Right atrium auricular region (tissue), 2 donors: ENCODE measurements around the gene CMC4. TPM values are rescaled to one million over a fixed set of nuclear protein-coding genes. Genes with fewer than 3 reads are reported as not detected.

Source experiments
- DNase-seq: peaks from one replicate; pipeline ENCODE4 v3.0.0-alpha.2; 2019; ENCODE audit warnings: low spot score
- H3K27ac ChIP-seq, 2 donors: fragments of 200-600 bp; sonication (generic); 1 replicate in 1 of 2; 2 replicates in 1 of 2; pipeline ENCODE4 v1.5.1; 2016 to 2019
- H3K27me3 ChIP-seq, 2 donors: fragments of 200-600 bp; sonication (generic); one replicate each; pipeline versions ENCODE4 v1.5.1 to v1.6.0; 2017 to 2019
- H3K36me3 ChIP-seq: fragments of 200-600 bp; sonication (generic); one replicate; pipeline ENCODE4 v1.5.1; 2016
- H3K4me1 ChIP-seq, 2 donors: fragments of 200-600 bp; sonication (generic); one replicate each; pipeline versions ENCODE4 v1.5.1 to v1.6.0; 2017 to 2019
- H3K4me3 ChIP-seq, 2 donors: fragments of 200-600 bp; sonication (generic); 1 replicate in 1 of 2; 2 replicates in 1 of 2; pipeline ENCODE4 v1.5.1; 2017 to 2019; ENCODE audit warnings: mild to moderate bottlenecking in 1 of 2, moderate library complexity in 1 of 2
- H3K9me3 ChIP-seq, 2 donors: fragments of 200-600 bp; sonication (generic); one replicate each; pipeline ENCODE4 v1.5.1; 2019
- CTCF ChIP-seq, 2 donors: fragments of 200-600 bp; sonication (generic); IDR thresholded peaks; one replicate each; pipeline ENCODE4 v1.5.1; 2019; ENCODE audit warnings: antibody characterized with exemption in 2 of 2
- total RNA-seq, 2 donors: library from RNA; depleted of rRNA; stranded (reverse); fragments of >200 nt; gene quantifications; one replicate each; pipeline ENCODE4 v1.1.0, GENCODE V29; 2016

The CMC4 gene
- total RNA-seq, 2 donors from 2014 or later, result 39.9 to 58.3 TPM

GRCh38 chrX:155026420-155026726, 44.6 kb downstream of the CMC4 start:
- no peaks in the 10 kb centered on the region for H3K36me3 ChIP-seq

GRCh38 chrX:155023907-155024833, 46.8 kb downstream of the CMC4 start:
- Histone ChIP-seq H3K27ac (no peak overlapping the region), H3K27me3 (no peaks in the 10 kb centered on the region), H3K9me3 (no peaks in the 10 kb centered on the region), H3K4me1 (peaks cover 0 to 5% of the 10 kb centered on the region in 2 donors), H3K4me3 (no peak overlapping the region), H3K36me3 (no peaks in the 10 kb centered on the region)
- TF ChIP-seq CTCF (IDR thresholded peaks at IDR 0.05), result no peak
- DNase-seq, result no peak

More at GRCh38 chrX:155026420-155026726, 44.6 kb downstream of the CMC4 start:
- Histone ChIP-seq H3K4me1 (peaks cover 0 to 5% of the 10 kb centered on the region in 2 donors), H3K27ac (peak overlapping the region; percentile 94 to 96), H3K9me3 (no peaks in the 10 kb centered on the region), H3K27me3 (no peaks in the 10 kb centered on the region), H3K4me3 (peak overlapping the region; percentile 50 to 56)
- no peak for TF ChIP-seq CTCF (IDR thresholded peaks at IDR 0.05)
- DNase-seq, result no peak

- no peak for TF ChIP-seq CTCF (IDR thresholded peaks at IDR 0.05)
- peak within 1 kb of the TSS in 1 of 2 donors; percentile 35 for H3K27ac ChIP-seq
These were observed 48.4 kb downstream of the CMC4 start, which contains the start of gene F8 for GRCh38 chrX:155022585-155022984. TSS of gene F8 (minus strand) at chrX:155022723. CDS start at chrX:155022552, 171 bp downstream.

GRCh38 chrX:155020591-155020990, 50.3 kb downstream of the CMC4 start:
- no peak for DNase-seq
- peak overlapping the region; percentile 0 to 18 for H3K4me3 ChIP-seq

More at GRCh38 chrX:155022585-155022984, 48.4 kb downstream of the CMC4 start, which contains the start of gene F8:
- Histone ChIP-seq H3K27me3 (no peaks in the 10 kb centered on the region), H3K4me1 (no peaks in the 10 kb centered on the region), H3K9me3 (no peaks in the 10 kb centered on the region), H3K36me3 (no peaks in the 10 kb centered on the region), H3K4me3 (peak within 1 kb of the TSS; percentile 16 to 27)
- no peak for DNase-seq

More at GRCh38 chrX:155020591-155020990, 50.3 kb downstream of the CMC4 start:
- TF ChIP-seq CTCF (IDR thresholded peaks at IDR 0.05), result no peak
- no peaks in the 10 kb centered on the region for H3K36me3 ChIP-seq
- no peaks in the 10 kb centered on the region for H3K4me1 ChIP-seq
- H3K9me3 ChIP-seq, result no peaks in the 10 kb centered on the region
- peak overlapping the region in 1 of 2 donors; percentile 26 for H3K27ac ChIP-seq
- no peaks in the 10 kb centered on the region for H3K27me3 ChIP-seq

Other genes with a start within 250 kb of the CMC4 start
- not detected for gene SMIM9, start 236.5 kb downstream of the CMC4 start, total RNA-seq
- 10 to 100 TPM in 1 of 2 donors, 1 to 10 TPM in 1; 8.4 to 12.2 TPM for gene F8A1, start 184.8 kb downstream of the CMC4 start, total RNA-seq
- gene F8, start 48.4 kb downstream of the CMC4 start, total RNA-seq, result 10 to 100 TPM; 41.2 to 42.9 TPM
- gene FUNDC2, start 44.3 kb downstream of the CMC4 start, total RNA-seq, result 100 to 1,000 TPM; 146 to 178 TPM
- gene MTCP1, start within 50 bp of the CMC4 start, total RNA-seq, result under 1 TPM; 0.43 to 0.85 TPM
- gene BRCC3, start 372 bp upstream of the CMC4 start, total RNA-seq, result 1 to 10 TPM; 7.6 to 8.3 TPM
- 10 to 100 TPM; 42.7 to 60.3 TPM for gene VBP1, start 145.3 kb upstream of the CMC4 start, total RNA-seq
- under 1 TPM; 0.55 to 0.63 TPM for gene RAB39B, start 193.4 kb upstream of the CMC4 start, total RNA-seq